H1 (cell line): ENCODE measurements around the gene PDE4D. TPM values are rescaled to one million over a fixed set of nuclear protein-coding genes. Genes with fewer than 3 reads are reported as not detected.

ENCODE experiments used
- CTCF ChIA-PET: fragments of 300-600 bp; sonication (Branson Sonifier 250); formaldehyde crosslinking; loops from one replicate; lab custom pipeline; 2021; ENCODE audit not compliant: partially characterized antibody; lab: Charles Lee
- POLR2A ChIA-PET: fragments of 300-600 bp; sonication (Branson Sonifier 250); formaldehyde crosslinking; loops from one replicate; lab custom pipeline; 2021; ENCODE audit warnings: inconsistent platforms; ENCODE audit not compliant: partially characterized antibody; lab: Charles Lee
- DNase-seq, 2 experiments: peaks; one replicate each; pipeline versions ENCODE4 v3.0.0 to v3.0.0-alpha.2; 2010 to 2022; ENCODE audit warnings: low spot score in 2 of 2, low read depth in 1 of 2, mixed read lengths in 1 of 2
- FAIRE-seq: peaks from 2 replicates; lab custom pipeline; 2011; peaks lifted over from hg19 to GRCh38; lab: Jason Lieb, UNC
- H2AFZ ChIP-seq: 2 replicates; pipeline ENCODE4 v1.8.1; 2012; ENCODE audit warnings: low read length, inconsistent platforms
- H2AK5ac ChIP-seq: 2 replicates; pipeline ENCODE4 v1.6.1; 2013; ENCODE audit warnings: low read depth, low read length
- H2BK120ac ChIP-seq: replicated peaks from 2 replicates; pipeline ENCODE3; 2013; ENCODE audit warnings: low read depth, low read length, inconsistent platforms
- H2BK12ac ChIP-seq: 2 replicates; pipeline ENCODE4 v1.6.1; 2013; ENCODE audit warnings: low read depth, low read length
- H2BK15ac ChIP-seq: 2 replicates; pipeline ENCODE4 v1.6.1; 2013; ENCODE audit warnings: low read length
- H2BK20ac ChIP-seq: 2 replicates; pipeline ENCODE4 v1.6.1; 2013; ENCODE audit warnings: low read length
- H2BK5ac ChIP-seq: 2 replicates; pipeline ENCODE4 v1.6.1; 2013; ENCODE audit warnings: low read depth, low read length
- H3K14ac ChIP-seq: 2 replicates; pipeline ENCODE4 v1.6.1; 2013; ENCODE audit warnings: inconsistent platforms; ENCODE audit not compliant: insufficient read length
- H3K18ac ChIP-seq: 2 replicates; pipeline ENCODE4 v1.6.1; 2013; ENCODE audit warnings: low read length; ENCODE audit errors: extremely low read depth
- H3K23ac ChIP-seq: 2 replicates; pipeline ENCODE4 v1.6.1; 2013; ENCODE audit warnings: inconsistent platforms; ENCODE audit not compliant: insufficient read length
- H3K23me2 ChIP-seq: 2 replicates; pipeline ENCODE4 v1.6.1; 2013; ENCODE audit warnings: low read depth, low read length
- H3K27ac ChIP-seq: 2 replicates; pipeline ENCODE4 v1.6.1; 2011; ENCODE audit warnings: low read depth, low read length, inconsistent platforms
- H3K27me3 ChIP-seq, 4 experiments: replicated peaks in 1 of 4; 1 replicate in 1 of 4; 2 replicates in 3 of 4; pipeline versions ENCODE4 v1.6.1 to v1.8.1; 2011 to 2013; ENCODE audit warnings: low read length in 3 of 4, mild to moderate bottlenecking in 3 of 4, inconsistent platforms in 2 of 4, mixed read lengths in 2 of 4, moderate library complexity in 1 of 4; ENCODE audit not compliant: control insufficient read depth in 3 of 4, insufficient read depth in 3 of 4; ENCODE audit errors: extremely low read depth in 1 of 4
- H3K36me3 ChIP-seq, 4 experiments: 2 replicates each; pipeline versions ENCODE4 v1.6.1 to v1.8.1; 2011 to 2013; ENCODE audit warnings: mild to moderate bottlenecking in 4 of 4, low read length in 3 of 4, moderate library complexity in 2 of 4, control low read depth in 1 of 4, inconsistent platforms in 1 of 4; ENCODE audit not compliant: insufficient read depth in 4 of 4, control insufficient read depth in 2 of 4
- H3K4ac ChIP-seq: replicated peaks from 2 replicates; pipeline ENCODE3; 2013; ENCODE audit warnings: low read length, low read depth, mixed read lengths, inconsistent platforms; ENCODE audit not compliant: insufficient read length
- H3K4me1 ChIP-seq, 4 experiments: replicated peaks in 1 of 4; 1 replicate in 1 of 4; 2 replicates in 3 of 4; pipeline versions ENCODE4 v1.6.1 to v1.8.1; 2011 to 2013; ENCODE audit warnings: low read length in 3 of 4, inconsistent platforms in 2 of 4, mixed read lengths in 1 of 4; ENCODE audit not compliant: insufficient read depth in 4 of 4, control insufficient read depth in 3 of 4
- H3K4me2 ChIP-seq, 2 experiments: 2 replicates each; pipeline versions ENCODE4 v1.6.1 to v1.8.1; 2011 to 2013; ENCODE audit warnings: low read depth in 2 of 2, low read length in 2 of 2, control low read depth in 1 of 2, inconsistent platforms in 1 of 2, mild to moderate bottlenecking in 1 of 2; ENCODE audit not compliant: insufficient read depth in 1 of 2
- H3K4me3 ChIP-seq, 4 experiments: fragments of 200-600, 300-600 bp in 1 of 4; sonication (generic), shearing (Covaris generic), sonication (Bioruptor Twin) in 1 of 4; 2 replicates each; pipeline versions ENCODE4 v1.5.1 to v1.8.1; 2011 to 2016; ENCODE audit warnings: low read length in 4 of 4, low read depth in 3 of 4, control low read depth in 2 of 4, inconsistent platforms in 2 of 4, mild to moderate bottlenecking in 2 of 4, mixed read lengths in 1 of 4, moderate library complexity in 1 of 4; ENCODE audit not compliant: insufficient read depth in 2 of 4; ENCODE audit errors: extremely low read depth in 1 of 4
- H3K56ac ChIP-seq: replicated peaks from 2 replicates; pipeline ENCODE3; 2013; ENCODE audit warnings: low read depth, mild to moderate bottlenecking, mixed read lengths, low read length, inconsistent platforms; ENCODE audit not compliant: insufficient read length
- H3K79me1 ChIP-seq: 2 replicates; pipeline ENCODE4 v1.6.1; 2013; ENCODE audit warnings: low read depth, low read length, control low read depth
- H3K79me2 ChIP-seq, 2 experiments: 2 replicates each; pipeline versions ENCODE4 v1.6.1 to v1.8.1; 2012 to 2013; ENCODE audit warnings: low read length in 2 of 2, mild to moderate bottlenecking in 2 of 2, inconsistent platforms in 1 of 2; ENCODE audit not compliant: insufficient read depth in 2 of 2, control insufficient read depth in 1 of 2
- H3K9ac ChIP-seq, 4 experiments: replicated peaks in 1 of 4; 1 replicate in 1 of 4; 2 replicates in 3 of 4; pipeline versions ENCODE4 v1.6.1 to v1.8.1; 2011 to 2013; ENCODE audit warnings: low read depth in 3 of 4, low read length in 3 of 4, control low read depth in 2 of 4, mild to moderate bottlenecking in 2 of 4, moderate library complexity in 2 of 4, inconsistent platforms in 1 of 4; ENCODE audit errors: extremely low read depth in 1 of 4
- H3K9me3 ChIP-seq, 2 experiments: 2 replicates each; pipeline versions ENCODE4 v1.6.1 to v1.8.1; 2012 to 2013; ENCODE audit warnings: mild to moderate bottlenecking in 2 of 2, moderate library complexity in 2 of 2, control low read depth in 1 of 2, inconsistent platforms in 1 of 2, low read depth in 1 of 2, low read length in 1 of 2, mixed read lengths in 1 of 2; ENCODE audit not compliant: insufficient read depth in 2 of 2
- H4K20me1 ChIP-seq, 2 experiments: replicated peaks in 1 of 2; 2 replicates each; pipeline versions ENCODE3 to v1.8.1; 2011 to 2013; ENCODE audit warnings: inconsistent platforms in 2 of 2, low read length in 2 of 2, mild to moderate bottlenecking in 1 of 2; ENCODE audit not compliant: insufficient read depth in 2 of 2, control insufficient read depth in 1 of 2
- H4K5ac ChIP-seq: 2 replicates; pipeline ENCODE4 v1.6.1; 2013; ENCODE audit warnings: low read length, low read depth, mixed read lengths, inconsistent platforms; ENCODE audit not compliant: insufficient read length
- H4K8ac ChIP-seq: 2 replicates; pipeline ENCODE4 v1.8.0; 2013; ENCODE audit warnings: mild to moderate bottlenecking, moderate library complexity, low read length, inconsistent platforms; ENCODE audit not compliant: insufficient read depth; ENCODE audit errors: extremely low read depth
- H4K91ac ChIP-seq: replicated peaks from 2 replicates; pipeline ENCODE3; 2013; ENCODE audit warnings: low read length, mixed read lengths, inconsistent platforms; ENCODE audit not compliant: insufficient read length
- ATF3 ChIP-seq: IDR thresholded peaks from 2 replicates; pipeline ENCODE4 v1.6.1; 2011; ENCODE audit warnings: low read depth, mild to moderate bottlenecking, low read length; ENCODE audit not compliant: insufficient read depth
- CTCF ChIP-seq, 3 experiments: IDR thresholded peaks; 1 replicate in 2 of 3; 2 replicates in 1 of 3; pipeline versions ENCODE4 v1.5.1 to v1.6.1; 2011; ENCODE audit warnings: low read length in 3 of 3, mild to moderate bottlenecking in 3 of 3, inconsistent platforms in 2 of 3, low read depth in 1 of 3, moderate library complexity in 1 of 3; ENCODE audit not compliant: insufficient read depth in 1 of 3; ENCODE audit errors: control extremely low read depth in 1 of 3
- KDM4A ChIP-seq: IDR thresholded peaks from one replicate; pipeline ENCODE4 v1.7.1; 2012; ENCODE audit warnings: low read depth, mild to moderate bottlenecking, moderate library complexity, low read length, inconsistent platforms; ENCODE audit not compliant: severe bottlenecking
- RXRA ChIP-seq: IDR thresholded peaks from 2 replicates; pipeline ENCODE4 v1.6.1; 2011; ENCODE audit warnings: low read depth, mild to moderate bottlenecking, low read length, moderate library complexity; ENCODE audit not compliant: insufficient read depth
- SIX5 ChIP-seq: IDR thresholded peaks from 2 replicates; pipeline ENCODE4 v1.6.1; 2011; ENCODE audit warnings: mild to moderate bottlenecking, low read depth, low read length
- SP4 ChIP-seq: IDR thresholded peaks from 2 replicates; pipeline ENCODE4 v1.6.1; 2012; ENCODE audit warnings: low read length, inconsistent platforms
- YY1 ChIP-seq: IDR thresholded peaks from 2 replicates; pipeline ENCODE4 v1.6.1; 2011; ENCODE audit warnings: low read depth, mild to moderate bottlenecking, low read length
- WGBS, 2 experiments: shearing (Covaris generic) in 1 of 2; methylation state at CpG; one replicate each; pipeline versions ENCODE4 v1.1.6 to v1.1.7; 2013 to 2015; ENCODE audit warnings: low lambda C conversion rate in 2 of 2, mixed read lengths in 2 of 2, inconsistent platforms in 1 of 2, low coverage in 1 of 2, missing lambda C conversion rate in 1 of 2; ENCODE audit not compliant: insufficient replicate concordance in 2 of 2, insufficient coverage in 1 of 2, insufficient read length in 1 of 2; ENCODE audit errors: extremely low coverage in 1 of 2, missing lambda C conversion rate in 1 of 2; 5-methylcytosine and 5-hydroxymethylcytosine counted together
- polyA plus RNA-seq, 7 experiments: library from polyadenylated mRNA; depleted of rRNA in 3 of 7; stranded (reverse) in 5 of 7; unstranded in 2 of 7; fragments of >200 nt in 5 of 7; fragments of 200-250 nt in 2 of 7; gene quantifications; 1 replicate in 5 of 7; 2 replicates in 1 of 7; 4 replicates in 1 of 7; pipeline versions ENCODE4 v1.2.1 to v1.2.3, GENCODE V29; 2011 to 2013; ENCODE audit warnings: missing spikeins in 2 of 7, mixed read lengths in 2 of 7
- total RNA-seq: library from RNA; stranded (reverse); fragmentation: NEBNext Ultra II Directional; extraction: Animal tissue kit (Norgen Biotek cat#: 25700); gene quantifications from 2 replicates; pipeline ENCODE4 v1.2.1, GENCODE V29; 2021

The PDE4D gene
- total and polyA plus RNA-seq, 2 of the 8 experiments (the other 6 are each of a cell fraction or from before 2014, with no cell fraction given), result 2.3 to 3.7 TPM

- Histone ChIP-seq H4K20me1 (no peaks in the 10 kb centered on the region), H3K9ac (no peak overlapping the region), H3K18ac (no peak overlapping the region), H2BK20ac (no peak overlapping the region), H2BK15ac (no peak overlapping the region), H3K56ac (no peak overlapping the region), H3K9me3 (no peaks in the 10 kb centered on the region), H3K4me1 (peaks cover 0 to under 1% (median 0%) of the 10 kb centered on the region in 4 experiments; a peak in 1 of 7 replicates), H3K36me3 (no peaks in the 10 kb centered on the region), H2AFZ (no peak overlapping the region), H3K23me2 (no peaks in the 10 kb centered on the region), H3K27ac (no peak overlapping the region), H3K4me2 (no peak overlapping the region), H3K27me3 (no peaks in the 10 kb centered on the region), H4K8ac (no peak overlapping the region), H4K91ac (no peak overlapping the region), H3K14ac (no peak overlapping the region), H2BK5ac (no peak overlapping the region), H3K79me2 (no peaks in the 10 kb centered on the region), H4K5ac (no peak overlapping the region), H3K4me3 (no peak overlapping the region), H3K4ac (no peak overlapping the region), H2AK5ac (no peak overlapping the region), H2BK12ac (no peak overlapping the region), H2BK120ac (no peak overlapping the region), H3K23ac (no peak overlapping the region), H3K79me1 (no peaks in the 10 kb centered on the region)
- ChIA-PET CTCF (interaction anchor here (0.8 to 1.3 kb wide), 5 partner anchors 10 to 291 kb away, joined by 3 to 5 read pairs (median 3); no protein-coding TSS in a partner anchor), POLR2A (no interaction called here)
- 89% methylated on average over 3 of the region's 3 CpGs; no CpG with 5 or more reads in 1 of the 2 experiments for WGBS, 2 experiments
- TF ChIP-seq KDM4A (no peak), RXRA (no peak), CTCF (IDR thresholded peaks at IDR 0.05; ENCODE audit: control extremely low read depth in 1 of 3, insufficient read depth in 1 of 3, low read depth in 1 of 3, low read length in 3 of 3) (no peak), SIX5 (no peak), ATF3 (no peak), SP4 (no peak), YY1 (no peak)
- FAIRE-seq, result no peak
- no peak for DNase-seq
Observed at GRCh38 chr5:59177644-59178043, 715.9 kb downstream of the PDE4D start.
